MCF 10A (cell line): ENCODE results near the gene ATXN7L1. TPM values are rescaled to one million over a fixed set of nuclear protein-coding genes. Genes with fewer than 3 reads are reported as not detected.

Experiments used
- BruUV-seq: library from RNA; stranded (reverse); fragments of 400-500 nt; replicated peaks from 2 replicates; lab custom pipeline; 2021; lab: Mats Ljungman, UMichigan
- CTCF ChIA-PET: fragments of 300-600 bp; sonication (Branson Sonifier 250); formaldehyde crosslinking; extraction: SDS; loops from one replicate; lab custom pipeline; 2021; ENCODE audit warnings: antibody characterized with exemption, inconsistent platforms; lab: Yijun Ruan, JAX
- POLR2A ChIA-PET: fragments of 300-600, 350-650 bp; sonication (Branson Sonifier 250); formaldehyde crosslinking; extraction: SDS; loops from one replicate; lab custom pipeline; 2020; ENCODE audit warnings: antibody characterized with exemption, inconsistent platforms; lab: Yijun Ruan, JAX
- DNase-seq: peaks from one replicate; pipeline ENCODE4 v3.0.0-alpha.2; 2018; ENCODE audit not compliant: unreplicated experiment
- H3K27ac Mint-ChIP-seq: one replicate; pipeline ENCODE4 v1.8.0; 2022; ENCODE audit warnings: mild to moderate bottlenecking, low read depth, mixed read lengths; ENCODE audit not compliant: unreplicated experiment
- H3K27me3 Mint-ChIP-seq: one replicate; pipeline ENCODE4 v1.8.0; 2022; ENCODE audit warnings: mixed read lengths; ENCODE audit not compliant: insufficient read depth, unreplicated experiment
- H3K36me3 Mint-ChIP-seq: one replicate; pipeline ENCODE4 v1.8.0; 2022; ENCODE audit warnings: mild to moderate bottlenecking, moderate library complexity, mixed read lengths; ENCODE audit not compliant: insufficient read depth, unreplicated experiment
- H3K4me1 Mint-ChIP-seq: one replicate; pipeline ENCODE4 v1.8.0; 2022; ENCODE audit warnings: mixed read lengths; ENCODE audit not compliant: insufficient read depth, unreplicated experiment
- H3K4me3 Mint-ChIP-seq: one replicate; pipeline ENCODE4 v1.8.0; 2022; ENCODE audit warnings: mild to moderate bottlenecking, moderate library complexity, mixed read lengths; ENCODE audit not compliant: unreplicated experiment
- H3K9me3 Mint-ChIP-seq: one replicate; pipeline ENCODE4 v1.8.0; 2022; ENCODE audit warnings: mixed read lengths; ENCODE audit not compliant: unreplicated experiment
- CTCF ChIP-seq: fragments of 200-600 bp; IDR thresholded peaks from one replicate; pipeline ENCODE4 v1.8.0; 2022; ENCODE audit warnings: antibody characterized with exemption, mild to moderate bottlenecking; ENCODE audit not compliant: unreplicated experiment
- intact Hi-C: fragments of 100-400 bp; cut with micrococcal nuclease; formaldehyde crosslinking; loops from 2 replicates; pipeline ENCODE4 v1.14.1; 2022
- total RNA-seq: library from RNA; stranded (reverse); gene quantifications from 2 replicates; pipeline ENCODE4 v1.2.3, GENCODE V29; 2022

ATXN7L1 gene
- total RNA-seq, 1 experiment from 2014 or later, result 10.0 TPM

- Mint-ChIP-seq H3K36me3 (peaks cover 7% of the 10 kb centered on the region), H3K27ac (no peak overlapping the region), H3K27me3 (no peaks in the 10 kb centered on the region), H3K4me3 (no peak overlapping the region), H3K4me1 (no peaks in the 10 kb centered on the region), H3K9me3 (peaks cover 12% of the 10 kb centered on the region)
- ChIA-PET CTCF (interaction anchor here (0.5 to 10.4 kb wide), 5 partner anchors 8 to 274 kb away, joined by 3 to 138 read pairs (median 4); no protein-coding TSS in a partner anchor), POLR2A (interaction anchor here (0.6 kb wide), 1 partner anchor 127 kb away, joined by 3 read pairs; no protein-coding TSS in a partner anchor)
- BruUV-seq, result no TSS peak
- DNase-seq, result no peak
- intact Hi-C loops, result no loop called here
- TF ChIP-seq CTCF, result no peak
These were observed 108.3 kb downstream of the ATXN7L1 start for GRCh38 chr7:105768117-105768516.

- CTCF ChIA-PET, result interaction anchor here (0.7 to 10.4 kb wide), 6 partner anchors 111 to 389 kb away, joined by 3 to 138 read pairs (median 3); no protein-coding TSS in a partner anchor
- Mint-ChIP-seq H3K36me3 (peaks cover 7% of the 10 kb centered on the region), H3K9me3 (peaks cover 2% of the 10 kb centered on the region), H3K4me1 (no peaks in the 10 kb centered on the region), H3K27ac (no peak overlapping the region), H3K27me3 (no peaks in the 10 kb centered on the region), H3K4me3 (no peak overlapping the region)
- BruUV-seq, result no TSS peak
- TF ChIP-seq CTCF, result no peak
- DNase-seq, result no peak
- POLR2A ChIA-PET, result no interaction called here
- intact Hi-C loops, result no loop called here
These were observed 109.9 kb downstream of the ATXN7L1 start for GRCh38 chr7:105766421-105767073.

DNA sequence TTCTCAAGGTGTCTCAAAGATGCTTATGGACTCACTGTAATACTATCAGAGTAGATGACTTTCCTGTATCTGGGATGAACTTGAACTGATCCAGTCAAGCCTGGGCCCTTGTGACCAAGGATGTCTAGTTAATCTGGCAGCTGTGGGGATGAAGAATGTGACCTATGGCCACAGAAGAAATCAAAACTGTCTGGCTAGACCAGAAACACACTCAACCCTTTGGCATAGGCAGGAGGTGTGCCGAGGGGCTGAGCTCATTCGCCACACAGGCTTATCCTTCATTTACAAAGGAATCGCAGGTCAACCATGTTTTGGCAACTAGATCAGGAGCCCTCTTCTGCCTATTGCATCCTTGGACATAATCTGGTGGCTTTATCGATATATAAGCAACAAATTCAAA, 110.6 kb downstream of the ATXN7L1 start:
- intact Hi-C loops, result no loop called here
- no peak overlapping the region for H3K4me3 Mint-ChIP-seq
- ChIA-PET POLR2A (interaction anchor here (0.6 kb wide), 1 partner anchor 520 kb away, joined by 3 read pairs; no protein-coding TSS in a partner anchor), CTCF (interaction anchor here (0.6 to 10.4 kb wide), 5 partner anchors 17 to 388 kb away, joined by 3 to 138 read pairs (median 4); no protein-coding TSS in a partner anchor)
- no peak overlapping the region for H3K27ac Mint-ChIP-seq
- no peak for DNase-seq
- no peak for TF ChIP-seq CTCF
- BruUV-seq, result no TSS peak
- no peaks in the 10 kb centered on the region for H3K27me3 Mint-ChIP-seq
- H3K36me3 Mint-ChIP-seq, result peaks cover 7% of the 10 kb centered on the region
- no peaks in the 10 kb centered on the region for H3K9me3 Mint-ChIP-seq
- H3K4me1 Mint-ChIP-seq, result no peaks in the 10 kb centered on the region

DNA sequence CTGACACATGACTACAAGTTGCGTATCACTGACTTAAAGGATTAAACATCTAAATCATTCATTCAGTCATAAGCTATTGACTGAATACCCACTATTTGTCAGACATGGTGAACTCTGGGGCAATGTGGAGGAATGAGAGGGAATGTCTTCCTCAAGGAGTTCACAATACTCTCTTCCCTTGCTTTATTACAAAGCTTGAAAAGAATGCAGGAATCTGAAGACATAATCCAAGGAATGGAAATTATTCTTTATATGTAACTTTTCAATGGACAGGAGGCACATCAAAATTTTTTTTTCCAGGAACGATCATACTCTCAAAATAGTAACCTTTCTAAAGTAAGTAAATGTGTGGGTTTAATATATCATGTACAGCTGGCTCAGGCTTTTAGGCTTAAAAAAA, 111.9 kb downstream of the ATXN7L1 start:
- POLR2A ChIA-PET, result no interaction called here
- CTCF ChIA-PET, result interaction anchor here (0.6 to 10.4 kb wide), 5 partner anchors 11 to 404 kb away, joined by 3 to 138 read pairs (median 3); no protein-coding TSS in a partner anchor
- no TSS peak for BruUV-seq
- intact Hi-C loops, result loop anchor here (5.0 kb wide), 1 partner anchor 403 kb away; no protein-coding TSS in a partner anchor
- no peak for TF ChIP-seq CTCF
- DNase-seq, result no peak
- Mint-ChIP-seq H3K9me3 (no peaks in the 10 kb centered on the region), H3K4me3 (no peak overlapping the region), H3K4me1 (no peaks in the 10 kb centered on the region), H3K27me3 (no peaks in the 10 kb centered on the region), H3K27ac (no peak overlapping the region), H3K36me3 (no peaks in the 10 kb centered on the region)
